IMR-90 (cell line): ENCODE measurements around the gene NEK9. TPM values are rescaled to one million over a fixed set of nuclear protein-coding genes. Genes with fewer than 3 reads are reported as not detected.

Experiments used
- ATAC-seq: fragments of 200-7000 bp; cut with Tn5 transposase; 2 replicates; pipeline ENCODE4 v1.9.1; 2020; ENCODE audit warnings: low read depth, mild to moderate bottlenecking, moderate library complexity
- BruUV-seq: library from RNA; stranded (reverse); fragments of 400-500 nt; replicated peaks from 2 replicates; lab custom pipeline; 2021; lab: Mats Ljungman, UMichigan
- CTCF ChIA-PET: fragments of 300-600 bp; formaldehyde crosslinking; extraction: SDS; loops from one replicate; lab custom pipeline; 2021; ENCODE audit warnings: antibody characterized with exemption; lab: Yijun Ruan, JAX
- POLR2A ChIA-PET: fragments of 300-600 bp; sonication (Branson Sonifier 250); formaldehyde crosslinking; loops from one replicate; lab custom pipeline; 2022; ENCODE audit warnings: antibody characterized with exemption; ENCODE audit not compliant: unreplicated experiment; lab: Charles Lee
- DNase-seq: peaks from one replicate; pipeline ENCODE4 v3.0.0; 2013
- H2AFZ ChIP-seq: replicated peaks from 2 replicates; pipeline ENCODE3; 2013; ENCODE audit warnings: low read length, mild to moderate bottlenecking; ENCODE audit not compliant: poor library complexity
- H2AK5ac ChIP-seq: 2 replicates; pipeline ENCODE4 v1.6.1; 2013; ENCODE audit warnings: low read depth, low read length, inconsistent platforms
- H2AK9ac ChIP-seq: replicated peaks from 2 replicates; pipeline ENCODE3; 2013; ENCODE audit warnings: mild to moderate bottlenecking, low read depth, low read length, moderate library complexity; ENCODE audit not compliant: poor library complexity
- H2BK120ac ChIP-seq: 2 replicates; pipeline ENCODE4 v1.6.1; 2013; ENCODE audit warnings: low read depth, low read length, inconsistent platforms
- H2BK15ac ChIP-seq: 3 replicates; pipeline ENCODE4 v1.6.1; 2013; ENCODE audit warnings: low read depth, low read length, inconsistent platforms
- H2BK20ac ChIP-seq: 2 replicates; pipeline ENCODE4 v1.6.1; 2013; ENCODE audit warnings: low read depth, mild to moderate bottlenecking, inconsistent platforms, low read length, moderate library complexity
- H2BK5ac ChIP-seq: 2 replicates; pipeline ENCODE4 v1.6.1; 2013; ENCODE audit warnings: mild to moderate bottlenecking, low read depth, low read length, inconsistent platforms; ENCODE audit not compliant: poor library complexity, severe bottlenecking
- H3K14ac ChIP-seq: replicated peaks from 2 replicates; pipeline ENCODE4 v1.6.1; 2013; ENCODE audit warnings: low read depth, low read length, inconsistent platforms
- H3K18ac ChIP-seq: 2 replicates; pipeline ENCODE4 v1.6.1; 2013; ENCODE audit warnings: low read depth, low read length, control low read depth
- H3K23ac ChIP-seq: 2 replicates; pipeline ENCODE4 v1.6.1; 2013; ENCODE audit warnings: low read depth, low read length, inconsistent platforms
- H3K27ac ChIP-seq: 2 replicates; pipeline ENCODE4 v1.5.1; 2013; ENCODE audit warnings: mild to moderate bottlenecking, control low read depth, low read length; ENCODE audit not compliant: insufficient read depth
- H3K27me3 ChIP-seq: 2 replicates; pipeline ENCODE4 v1.6.1; 2013; ENCODE audit warnings: low read length; ENCODE audit not compliant: control insufficient read depth, insufficient read depth
- H3K36me3 ChIP-seq: 2 replicates; pipeline ENCODE4 v1.6.1; 2013; ENCODE audit warnings: low read length, mixed read lengths; ENCODE audit not compliant: control insufficient read depth, insufficient read depth
- H3K4ac ChIP-seq: 2 replicates; pipeline ENCODE4 v1.6.1; 2013; ENCODE audit warnings: low read depth, low read length, inconsistent platforms
- H3K4me1 ChIP-seq: 2 replicates; pipeline ENCODE4 v1.6.1; 2013; ENCODE audit warnings: low read length, mixed read lengths; ENCODE audit not compliant: control insufficient read depth, insufficient read depth
- H3K4me2 ChIP-seq: 2 replicates; pipeline ENCODE4 v1.6.1; 2013; ENCODE audit warnings: low read depth, mild to moderate bottlenecking, control low read depth, low read length, moderate library complexity
- H3K4me3 ChIP-seq: 2 replicates; pipeline ENCODE4 v1.5.1; 2013; ENCODE audit warnings: low read depth, mild to moderate bottlenecking, control low read depth, low read length, moderate library complexity; ENCODE audit not compliant: insufficient read depth
- H3K56ac ChIP-seq: 2 replicates; pipeline ENCODE4 v1.6.1; 2013; ENCODE audit warnings: low read length, inconsistent platforms; ENCODE audit not compliant: insufficient read depth; ENCODE audit errors: extremely low read depth
- H3K79me1 ChIP-seq, 2 experiments: 2 replicates each; pipeline ENCODE4 v1.6.1; 2013; ENCODE audit warnings: low read length in 2 of 2, inconsistent platforms in 1 of 2, low read depth in 1 of 2
- H3K9ac ChIP-seq: 2 replicates; pipeline ENCODE4 v1.6.1; 2013; ENCODE audit warnings: low read depth, low read length, control low read depth
- H3K9me1 ChIP-seq: 2 replicates; pipeline ENCODE4 v1.6.1; 2013; ENCODE audit warnings: low read length, inconsistent platforms; ENCODE audit not compliant: insufficient read depth
- H3K9me3 ChIP-seq: 2 replicates; pipeline ENCODE4 v1.6.1; 2013; ENCODE audit warnings: low read length; ENCODE audit not compliant: control insufficient read depth, insufficient read depth
- H4K20me1 ChIP-seq: 2 replicates; pipeline ENCODE4 v1.6.1; 2013; ENCODE audit warnings: low read length, inconsistent platforms; ENCODE audit not compliant: insufficient read depth
- H4K5ac ChIP-seq: 2 replicates; pipeline ENCODE4 v1.6.1; 2013; ENCODE audit warnings: mild to moderate bottlenecking, low read depth, low read length, control low read depth
- H4K8ac ChIP-seq, 2 experiments: 2 replicates each; pipeline ENCODE4 v1.6.1; 2013; ENCODE audit warnings: low read depth in 2 of 2, low read length in 2 of 2, control low read depth in 1 of 2, inconsistent platforms in 1 of 2
- H4K91ac ChIP-seq: 2 replicates; pipeline ENCODE4 v1.6.1; 2013; ENCODE audit warnings: low read depth, low read length, inconsistent platforms; ENCODE audit not compliant: insufficient read depth
- BHLHE40 ChIP-seq: fragments of 150-350 bp; IDR thresholded peaks from 2 replicates; pipeline ENCODE4 v1.6.1; 2016; ENCODE audit warnings: mild to moderate bottlenecking, low read depth, low read length
- CEBPB ChIP-seq: IDR thresholded peaks from 2 replicates; pipeline ENCODE4 v1.6.1; 2012; ENCODE audit warnings: low read depth, low read length, improper control_type of control experiment
- CHD1 ChIP-seq: IDR thresholded peaks from 2 replicates; pipeline ENCODE4 v1.6.1; 2012; ENCODE audit warnings: low read depth, low read length, improper control_type of control experiment
- ELK1 ChIP-seq: fragments of 150-350 bp; IDR thresholded peaks from 2 replicates; pipeline ENCODE4 v1.6.1; 2016; ENCODE audit warnings: low read depth, mild to moderate bottlenecking, low read length, moderate library complexity, borderline replicate concordance
- FOS ChIP-seq: fragments of 150-350 bp; IDR thresholded peaks from 2 replicates; pipeline ENCODE4 v1.6.1; 2016; ENCODE audit warnings: low read depth, low read length
- MAFK ChIP-seq: IDR thresholded peaks from 2 replicates; pipeline ENCODE4 v1.6.1; 2012; ENCODE audit warnings: low read depth, low read length, improper control_type of control experiment
- MAZ ChIP-seq: IDR thresholded peaks from 2 replicates; pipeline ENCODE4 v1.6.1; 2012; ENCODE audit warnings: low read depth, mild to moderate bottlenecking, low read length, improper control_type of control experiment, moderate library complexity, borderline replicate concordance
- MXI1 ChIP-seq: IDR thresholded peaks from 2 replicates; pipeline ENCODE4 v1.6.1; 2012; ENCODE audit warnings: low read depth, mild to moderate bottlenecking, low read length, moderate library complexity, borderline replicate concordance
- NFE2L2 ChIP-seq: fragments of 150-350 bp; IDR thresholded peaks from 2 replicates; pipeline ENCODE4 v1.6.1; 2016; ENCODE audit warnings: low read depth, mild to moderate bottlenecking, low read length
- POLR2A ChIP-seq: IDR thresholded peaks from 2 replicates; pipeline ENCODE4 v1.6.1; 2012; ENCODE audit warnings: mild to moderate bottlenecking, low read depth, low read length
- RAD21 ChIP-seq: IDR thresholded peaks from 2 replicates; pipeline ENCODE4 v1.6.1; 2012; ENCODE audit warnings: low read length, improper control_type of control experiment
- RCOR1 ChIP-seq: IDR thresholded peaks from 2 replicates; pipeline ENCODE4 v1.6.1; 2012; ENCODE audit warnings: mild to moderate bottlenecking, low read length, improper control_type of control experiment; ENCODE audit not compliant: insufficient replicate concordance
- RFX5 ChIP-seq: IDR thresholded peaks from 2 replicates; pipeline ENCODE4 v1.8.0; 2012; ENCODE audit warnings: low read depth, mild to moderate bottlenecking, low read length, moderate library complexity
- USF2 ChIP-seq: fragments of 150-350 bp; IDR thresholded peaks from 2 replicates; pipeline ENCODE4 v1.6.1; 2017; ENCODE audit warnings: mild to moderate bottlenecking, antibody characterized with exemption, low read length, low read depth
- WGBS, 2 experiments: methylation state at CpG; one replicate each; pipeline versions ENCODE4 v1.1.5 to v1.1.7; 2013; ENCODE audit warnings: missing lambda C conversion rate in 2 of 2; ENCODE audit not compliant: insufficient read length in 1 of 2; ENCODE audit errors: extremely low coverage in 2 of 2; 5-methylcytosine and 5-hydroxymethylcytosine counted together
- dilution Hi-C: fragments of 300-500 bp; cut with HindIII; formaldehyde crosslinking; loops from one replicate; pipeline ENCODE4 v1.14.3; 2018; ENCODE audit warnings: low sequenced_read_pairs; ENCODE audit not compliant: unreplicated experiment
- in situ Hi-C: fragments of 300-500 bp; cut with MboI; formaldehyde crosslinking; loops from 3 replicates; pipeline ENCODE4 v1.14.3; 2019; ENCODE audit warnings: low sequenced_read_pairs, inconsistent platforms, mixed read lengths
- intact Hi-C: fragments of 100-400 bp; cut with micrococcal nuclease; formaldehyde crosslinking; loops from 2 replicates; pipeline ENCODE4 v1.10.0; 2022
- polyA plus RNA-seq, 3 experiments: library from polyadenylated mRNA; depleted of rRNA; stranded (reverse); fragments of >200 nt; gene quantifications; 2 replicates each; pipeline ENCODE4 v1.2.3, GENCODE V29; 2012; ENCODE audit warnings: low replicate concordance in 1 of 3
- total RNA-seq: library from RNA; depleted of rRNA; stranded (reverse); fragments of >200 nt; gene quantifications from 2 replicates; pipeline ENCODE4 v1.2.3, GENCODE V29; 2012
- TF ChIP-seq, protein P1 (sequence below): conservative IDR thresholded peaks from 2 replicates; pipeline ENCODE4 v1.5.1; 2012; ENCODE audit warnings: mild to moderate bottlenecking, low read depth, low read length, improper control_type of control experiment

The NEK9 gene
- total and polyA plus RNA-seq, 2 of the 4 experiments (the other 2 are of a cell fraction) = 22.9 to 23.2 TPM

- Histone ChIP-seq H3K27ac (no peak overlapping the region), H4K91ac (no peak overlapping the region), H2BK120ac (no peak overlapping the region), H3K4ac (no peak overlapping the region), H3K27me3 (no peaks in the 10 kb centered on the region), H3K18ac (no peak overlapping the region), H3K4me3 (no peak overlapping the region), H3K36me3 (peaks cover 30% of the 10 kb centered on the region), H2AK5ac (no peak overlapping the region), H3K14ac (no peak overlapping the region), H2BK20ac (no peak overlapping the region), H3K23ac (no peak overlapping the region), H2BK15ac (no peak overlapping the region), H3K79me1 (peaks cover 0 to 3% of the 10 kb centered on the region in 2 experiments; a peak in 2 of 4 replicates), H3K9ac (no peak overlapping the region), H2AFZ (no peak overlapping the region), H3K4me1 (0 out of 2 replicates have a peak, but pooled peaks cover under 1% of the 10 kb centered on the region), H3K56ac (no peak overlapping the region), H3K4me2 (no peak overlapping the region), H4K20me1 (no peaks in the 10 kb centered on the region), H3K9me1 (no peaks in the 10 kb centered on the region), H2BK5ac (no peak overlapping the region), H4K5ac (no peak overlapping the region), H3K9me3 (no peaks in the 10 kb centered on the region), H4K8ac (no peak overlapping the region), H2AK9ac (no peak overlapping the region)
- no TSS peak for BruUV-seq
- POLR2A ChIA-PET = no interaction called here
- TF ChIP-seq MAZ = no peak
- no peak for TF ChIP-seq MAFK
- no peak for TF ChIP-seq NFE2L2
- TF ChIP-seq FOS = no peak
- TF ChIP-seq USF2 = no peak
- no peak for TF ChIP-seq ELK1
- no peak for TF ChIP-seq BHLHE40
- no peak for TF ChIP-seq CEBPB
- no peak for TF ChIP-seq RAD21
- no peak for TF ChIP-seq RCOR1
- no peak for TF ChIP-seq RFX5
- TF ChIP-seq POLR2A = no peak
- TF ChIP-seq MXI1 = no peak
- TF ChIP-seq, protein P1, sequence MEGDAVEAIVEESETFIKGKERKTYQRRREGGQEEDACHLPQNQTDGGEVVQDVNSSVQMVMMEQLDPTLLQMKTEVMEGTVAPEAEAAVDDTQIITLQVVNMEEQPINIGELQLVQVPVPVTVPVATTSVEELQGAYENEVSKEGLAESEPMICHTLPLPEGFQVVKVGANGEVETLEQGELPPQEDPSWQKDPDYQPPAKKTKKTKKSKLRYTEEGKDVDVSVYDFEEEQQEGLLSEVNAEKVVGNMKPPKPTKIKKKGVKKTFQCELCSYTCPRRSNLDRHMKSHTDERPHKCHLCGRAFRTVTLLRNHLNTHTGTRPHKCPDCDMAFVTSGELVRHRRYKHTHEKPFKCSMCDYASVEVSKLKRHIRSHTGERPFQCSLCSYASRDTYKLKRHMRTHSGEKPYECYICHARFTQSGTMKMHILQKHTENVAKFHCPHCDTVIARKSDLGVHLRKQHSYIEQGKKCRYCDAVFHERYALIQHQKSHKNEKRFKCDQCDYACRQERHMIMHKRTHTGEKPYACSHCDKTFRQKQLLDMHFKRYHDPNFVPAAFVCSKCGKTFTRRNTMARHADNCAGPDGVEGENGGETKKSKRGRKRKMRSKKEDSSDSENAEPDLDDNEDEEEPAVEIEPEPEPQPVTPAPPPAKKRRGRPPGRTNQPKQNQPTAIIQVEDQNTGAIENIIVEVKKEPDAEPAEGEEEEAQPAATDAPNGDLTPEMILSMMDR = no peak
- TF ChIP-seq CHD1 = no peak
- ATAC-seq (no peak), DNase-seq (no peak)
- WGBS, 2 experiments = 100% methylated on average over 3 of the region's 4 CpGs; no CpG with 5 or more reads in 1 of the 2 experiments
- in situ Hi-C loops (no loop called here), dilution Hi-C loops (no loop called here), intact Hi-C loops (no loop called here)
- CTCF ChIA-PET = interaction anchor here (0.7 kb wide), 1 partner anchor 203 kb away, joined by 5 read pairs; no protein-coding TSS in a partner anchor
Measured at GRCh38 chr14:75095690-75096089, 31.2 kb downstream of the NEK9 start.
